Glutamatergic neuron (in vitro differentiated cells): Measurements from ENCODE around the gene DUOX2. TPM values are rescaled to one million over a fixed set of nuclear protein-coding genes. Genes with fewer than 3 reads are reported as not detected.

Experiments used
- DNase-seq: peaks from one replicate; pipeline ENCODE4 v3.0.0; 2022
- H3K27ac Mint-ChIP-seq: one replicate; pipeline ENCODE4 v1.8.0; 2020; ENCODE audit warnings: mild to moderate bottlenecking, mixed read lengths, inconsistent platforms; ENCODE audit not compliant: unreplicated experiment
- H3K27me3 Mint-ChIP-seq: one replicate; pipeline ENCODE4 v1.8.0; 2020; ENCODE audit warnings: mild to moderate bottlenecking, moderate library complexity, mixed read lengths, inconsistent platforms; ENCODE audit not compliant: unreplicated experiment
- H3K36me3 Mint-ChIP-seq: one replicate; pipeline ENCODE4 v1.8.0; 2020; ENCODE audit warnings: mild to moderate bottlenecking, mixed read lengths, inconsistent platforms; ENCODE audit not compliant: unreplicated experiment
- H3K4me1 Mint-ChIP-seq: one replicate; pipeline ENCODE4 v1.8.0; 2020; ENCODE audit warnings: mild to moderate bottlenecking, low read depth, mixed read lengths, inconsistent platforms; ENCODE audit not compliant: unreplicated experiment
- H3K4me3 Mint-ChIP-seq: one replicate; pipeline ENCODE4 v1.8.0; 2020; ENCODE audit warnings: mild to moderate bottlenecking, mixed read lengths, inconsistent platforms; ENCODE audit not compliant: unreplicated experiment
- H3K9me3 Mint-ChIP-seq: one replicate; pipeline ENCODE4 v1.8.0; 2020; ENCODE audit warnings: mild to moderate bottlenecking, moderate library complexity, mixed read lengths, inconsistent platforms; ENCODE audit not compliant: unreplicated experiment
- total RNA-seq: library from RNA; stranded (reverse); fragmentation: NEBNext Ultra II Directional; extraction: Animal tissue kit (Norgen Biotek cat#: 25700); gene quantifications from one replicate; pipeline ENCODE4 v1.2.1, GENCODE V29; 2021; ENCODE audit not compliant: unreplicated experiment
- TF ChIP-seq, protein P1 (sequence below): fragments of 200-600 bp; sonication (generic); IDR thresholded peaks from one replicate; pipeline ENCODE4 v1.5.0; 2021; ENCODE audit not compliant: partially characterized antibody, unreplicated experiment

DUOX2 gene
- total RNA-seq, 1 donor from 2014 or later: not detected

DNA sequence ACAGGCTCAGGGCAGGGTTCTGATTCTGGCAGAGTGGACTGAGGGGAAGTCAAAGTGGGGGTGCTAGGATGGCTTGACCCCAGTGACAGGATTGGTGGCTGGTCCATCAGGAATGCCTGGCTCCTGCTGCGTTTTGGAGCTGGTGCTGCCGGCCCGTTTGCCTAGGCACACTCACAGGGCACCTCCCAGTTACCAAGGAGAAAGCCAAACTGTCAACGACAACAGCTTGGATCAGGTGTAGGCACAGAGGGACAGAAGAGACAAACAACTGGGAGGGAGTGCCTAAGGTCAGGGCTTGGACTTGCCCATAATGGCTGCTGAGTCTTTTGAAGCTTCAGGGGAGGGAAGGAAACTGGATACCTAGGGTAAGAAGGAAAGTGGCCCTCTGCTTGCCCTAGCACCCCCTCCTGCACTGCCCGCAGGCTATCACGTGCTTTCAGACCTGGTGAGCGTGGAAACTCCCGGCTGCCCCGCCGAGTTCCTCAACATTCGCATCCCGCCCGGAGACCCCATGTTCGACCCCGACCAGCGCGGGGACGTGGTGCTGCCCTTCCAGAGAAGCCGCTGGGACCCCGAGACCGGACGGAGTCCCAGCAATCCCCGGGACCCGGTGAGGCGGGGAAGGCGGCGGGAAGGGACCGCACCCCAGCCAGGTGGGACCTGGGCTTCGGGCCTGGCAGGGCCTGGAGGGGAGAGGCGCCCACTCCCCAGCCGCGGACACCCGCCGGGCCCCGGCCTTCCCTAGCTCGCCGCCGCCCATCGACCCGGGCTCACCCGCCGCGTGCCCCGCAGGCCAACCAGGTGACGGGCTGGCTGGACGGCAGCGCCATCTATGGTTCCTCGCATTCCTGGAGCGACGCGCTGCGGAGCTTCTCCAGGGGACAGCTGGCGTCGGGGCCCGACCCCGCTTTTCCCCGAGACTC lies 21.0 kb upstream of the DUOX2 start:
- H3K4me1 Mint-ChIP-seq: peaks cover 2% of the 10 kb centered on the region
- H3K27me3 Mint-ChIP-seq: peaks cover 30% of the 10 kb centered on the region
- H3K27ac Mint-ChIP-seq: no peak overlapping the region
- TF ChIP-seq, protein P1, sequence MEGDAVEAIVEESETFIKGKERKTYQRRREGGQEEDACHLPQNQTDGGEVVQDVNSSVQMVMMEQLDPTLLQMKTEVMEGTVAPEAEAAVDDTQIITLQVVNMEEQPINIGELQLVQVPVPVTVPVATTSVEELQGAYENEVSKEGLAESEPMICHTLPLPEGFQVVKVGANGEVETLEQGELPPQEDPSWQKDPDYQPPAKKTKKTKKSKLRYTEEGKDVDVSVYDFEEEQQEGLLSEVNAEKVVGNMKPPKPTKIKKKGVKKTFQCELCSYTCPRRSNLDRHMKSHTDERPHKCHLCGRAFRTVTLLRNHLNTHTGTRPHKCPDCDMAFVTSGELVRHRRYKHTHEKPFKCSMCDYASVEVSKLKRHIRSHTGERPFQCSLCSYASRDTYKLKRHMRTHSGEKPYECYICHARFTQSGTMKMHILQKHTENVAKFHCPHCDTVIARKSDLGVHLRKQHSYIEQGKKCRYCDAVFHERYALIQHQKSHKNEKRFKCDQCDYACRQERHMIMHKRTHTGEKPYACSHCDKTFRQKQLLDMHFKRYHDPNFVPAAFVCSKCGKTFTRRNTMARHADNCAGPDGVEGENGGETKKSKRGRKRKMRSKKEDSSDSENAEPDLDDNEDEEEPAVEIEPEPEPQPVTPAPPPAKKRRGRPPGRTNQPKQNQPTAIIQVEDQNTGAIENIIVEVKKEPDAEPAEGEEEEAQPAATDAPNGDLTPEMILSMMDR: no peak
- no peaks in the 10 kb centered on the region for H3K36me3 Mint-ChIP-seq
- DNase-seq: peak; percentile 67
- H3K9me3 Mint-ChIP-seq: peaks cover 5% of the 10 kb centered on the region
- H3K4me3 Mint-ChIP-seq: no peak overlapping the region

DNA sequence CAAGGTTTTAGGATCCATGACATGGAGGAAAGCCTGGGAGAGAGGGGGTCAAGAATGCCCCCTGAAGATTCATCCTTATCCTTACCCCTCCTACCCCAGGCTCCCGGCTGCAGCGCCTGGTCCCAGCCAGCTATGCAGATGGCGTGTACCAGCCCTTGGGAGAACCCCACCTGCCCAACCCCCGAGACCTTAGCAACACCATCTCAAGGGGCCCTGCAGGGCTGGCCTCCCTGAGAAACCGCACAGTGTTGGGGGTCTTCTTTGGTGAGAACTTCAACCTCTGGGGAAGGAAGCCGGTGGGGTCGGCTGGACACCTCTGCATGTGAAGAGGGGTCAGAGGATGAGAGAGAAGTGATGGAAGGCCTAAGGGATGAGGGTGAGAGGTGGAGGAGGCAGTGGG lies 20.1 kb upstream of the DUOX2 start:
- TF ChIP-seq, protein P1: no peak
- H3K27ac Mint-ChIP-seq: no peak overlapping the region
- DNase-seq: no peak

DNA sequence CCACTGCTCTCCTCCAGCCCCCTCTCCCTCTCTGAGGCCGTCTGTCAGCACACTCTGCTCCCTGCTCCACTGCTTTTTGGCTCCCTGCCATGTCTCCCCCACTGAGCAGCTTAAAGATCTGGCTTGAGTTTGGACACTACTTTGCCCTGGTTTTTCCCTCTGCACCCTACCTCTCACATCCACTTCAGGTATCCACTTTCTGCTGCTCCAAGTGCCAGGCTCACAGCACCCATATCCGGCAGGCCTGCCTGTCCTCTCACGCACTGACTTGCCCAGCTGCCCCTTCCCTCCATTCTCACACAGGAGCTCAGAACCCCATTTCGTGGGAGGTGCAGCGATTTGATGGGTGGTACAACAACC lies 19.6 kb upstream of the DUOX2 start:
- no peaks in the 10 kb centered on the region for H3K36me3 Mint-ChIP-seq
- TF ChIP-seq, protein P1: no peak
- peaks cover 32% of the 10 kb centered on the region for H3K27me3 Mint-ChIP-seq
- H3K9me3 Mint-ChIP-seq: peaks cover 5% of the 10 kb centered on the region
- no peak for DNase-seq
- peaks cover 2% of the 10 kb centered on the region for H3K4me1 Mint-ChIP-seq
- H3K27ac Mint-ChIP-seq: no peak overlapping the region
- peak overlapping the region; percentile 31 for H3K4me3 Mint-ChIP-seq

More for the DNA sequence above, 20.1 kb upstream of the DUOX2 start:
- Mint-ChIP-seq H3K4me1 (peaks cover 2% of the 10 kb centered on the region), H3K36me3 (no peaks in the 10 kb centered on the region), H3K4me3 (no peak overlapping the region), H3K9me3 (peaks cover 5% of the 10 kb centered on the region), H3K27me3 (peaks cover 30% of the 10 kb centered on the region)

DNA sequence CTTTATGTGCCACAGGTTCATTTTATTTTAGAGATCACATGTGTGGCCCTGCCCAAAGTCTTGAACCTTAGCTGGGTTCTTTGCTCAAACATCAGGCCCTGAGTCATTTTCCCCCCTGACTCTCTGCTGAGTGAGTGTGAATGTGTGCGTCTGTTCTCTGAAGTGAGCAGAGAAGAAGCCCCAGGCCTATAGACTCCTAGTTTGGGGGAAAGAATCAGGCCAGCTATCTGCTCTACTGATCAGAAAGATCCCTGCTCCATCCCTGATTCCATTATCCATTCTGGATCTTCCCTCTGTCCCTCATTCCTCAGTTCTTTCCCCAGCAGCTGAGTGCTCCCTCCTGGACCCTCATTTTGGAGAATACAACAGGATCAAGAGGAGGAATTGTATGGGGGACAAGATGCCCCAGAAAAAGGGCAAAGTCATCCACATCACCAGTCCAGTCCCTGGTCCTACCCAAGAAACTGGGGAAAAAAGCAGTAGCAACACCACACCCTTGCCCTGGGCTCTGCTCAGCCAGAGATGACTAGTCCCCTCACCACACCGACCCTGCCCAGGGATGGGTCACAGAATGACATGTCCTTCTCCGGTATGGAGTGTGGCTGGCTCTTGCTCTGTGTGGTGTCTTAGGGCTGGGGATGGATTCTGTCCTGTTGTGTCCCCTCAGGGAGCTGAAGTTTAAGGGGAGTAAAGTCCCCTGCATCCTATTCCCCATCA lies 19.0 kb upstream of the DUOX2 start:
- DNase-seq: no peak
- no peak overlapping the region for H3K4me3 Mint-ChIP-seq
- peaks cover 30% of the 10 kb centered on the region for H3K27me3 Mint-ChIP-seq
- peaks cover 2% of the 10 kb centered on the region for H3K4me1 Mint-ChIP-seq
- peaks cover 5% of the 10 kb centered on the region for H3K9me3 Mint-ChIP-seq
- TF ChIP-seq, protein P1: no peak
- no peaks in the 10 kb centered on the region for H3K36me3 Mint-ChIP-seq
- no peak overlapping the region for H3K27ac Mint-ChIP-seq
